Measurements from ENCODE around the gene ZIC1.

Gene ZIC1

DNA sequence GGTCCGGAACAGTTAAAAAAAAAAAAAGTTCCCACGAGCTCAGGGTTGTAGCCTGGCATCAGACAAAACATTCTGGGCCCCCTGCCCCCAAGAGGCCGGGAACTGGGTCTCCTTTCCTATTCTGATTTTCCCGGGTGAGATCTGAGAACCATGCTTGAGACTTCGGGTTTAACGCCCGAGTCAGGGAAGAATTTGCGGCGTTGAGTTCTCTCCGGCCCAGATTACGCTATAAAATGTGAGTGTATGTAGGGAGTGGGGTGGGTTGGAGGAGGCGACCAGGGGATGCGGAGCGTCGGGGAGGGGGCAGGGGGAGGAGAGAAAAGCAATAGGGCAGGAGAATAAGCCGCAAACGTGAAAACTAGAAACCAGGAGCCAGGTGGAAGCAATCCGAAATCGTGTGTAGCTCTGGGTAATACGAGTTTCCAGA is 2.7 kb downstream of the ZIC1 start:
- DNase-seq = no peak

- no peak for DNase-seq
Measured at GRCh38 chr3:147412261-147412916, 3.2 kb downstream of the ZIC1 start.

DNA sequence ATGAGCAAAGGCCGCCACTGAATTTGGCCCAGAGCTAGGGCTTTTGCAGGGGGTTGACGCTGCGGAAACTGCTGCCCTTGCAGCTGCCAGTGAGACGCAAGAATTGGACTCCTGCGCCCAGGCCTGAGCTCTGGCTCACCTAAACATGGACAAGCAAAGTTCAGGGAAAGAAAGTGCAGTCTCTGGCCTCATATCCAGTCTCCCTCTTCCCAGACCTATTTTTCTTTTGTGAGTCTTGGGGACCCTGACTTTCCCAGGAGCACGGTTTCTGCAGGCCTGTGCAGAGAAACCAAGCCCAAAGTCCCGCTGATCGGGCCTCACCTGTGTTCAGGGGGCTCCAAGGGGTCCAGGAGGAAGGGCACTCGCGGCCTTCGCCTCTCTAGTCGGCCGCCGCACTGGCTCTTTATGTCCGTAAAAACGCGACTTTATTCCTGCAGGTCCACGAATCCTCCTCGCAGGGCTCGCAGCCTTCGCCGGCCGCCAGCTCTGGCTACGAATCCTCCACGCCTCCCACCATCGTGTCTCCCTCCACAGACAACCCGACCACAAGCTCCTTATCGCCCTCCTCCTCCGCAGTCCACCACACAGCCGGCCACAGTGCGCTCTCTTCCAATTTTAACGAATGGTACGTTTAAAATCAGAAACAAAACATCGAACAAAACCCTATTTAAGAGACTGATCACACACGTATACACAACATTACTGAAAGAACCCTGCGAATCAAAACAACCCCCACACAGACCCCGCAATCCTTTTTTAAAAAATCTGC is 3.9 kb downstream of the ZIC1 start:
- DNase-seq = no peak

GRCh38 chr3:147413686-147414389 is 4.7 kb downstream of the ZIC1 start:
- DNase-seq = no peak

- no peak for DNase-seq
Measured at GRCh38 chr3:147414390-147415138, 5.4 kb downstream of the ZIC1 start.

DNA sequence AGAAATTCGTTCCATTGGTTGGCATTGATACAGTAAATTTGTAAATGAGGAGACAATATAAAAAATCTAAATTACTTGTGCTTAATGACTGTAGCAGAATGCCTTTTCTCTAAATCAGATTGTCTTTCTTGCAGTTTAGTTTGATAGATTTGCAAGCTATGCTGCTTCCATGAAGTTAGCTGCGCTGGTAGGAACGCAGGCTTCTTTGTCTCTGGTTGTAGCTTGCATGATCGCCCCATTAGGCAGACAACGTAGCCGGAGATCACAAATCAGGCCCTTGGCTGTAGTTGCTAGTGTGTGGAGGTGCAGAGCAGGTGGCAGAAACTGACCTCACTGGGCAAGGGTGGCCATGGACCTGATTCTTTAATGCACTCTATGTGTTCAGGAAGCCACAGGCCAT is 6.1 kb downstream of the ZIC1 start:
- no peak for DNase-seq

DNA sequence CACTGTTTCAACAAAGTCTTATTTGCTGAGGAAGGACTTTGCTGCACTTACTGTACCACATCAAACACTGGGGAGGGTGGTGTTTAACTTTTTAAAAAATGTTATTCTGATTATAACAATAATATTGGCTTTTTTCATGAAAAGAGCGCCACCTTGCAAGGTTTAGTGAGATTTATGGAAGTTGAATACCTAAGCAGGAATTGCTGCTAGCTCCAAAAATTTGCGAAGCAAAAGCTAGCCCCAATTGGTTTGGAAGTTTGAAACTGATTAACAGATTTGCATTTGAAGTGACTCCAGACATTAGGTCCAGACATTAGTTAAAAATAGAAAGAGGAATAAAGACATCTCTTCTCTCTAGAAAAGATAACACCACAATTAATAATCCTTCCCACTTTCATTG is 6.7 kb downstream of the ZIC1 start:
- DNase-seq = no peak

DNA sequence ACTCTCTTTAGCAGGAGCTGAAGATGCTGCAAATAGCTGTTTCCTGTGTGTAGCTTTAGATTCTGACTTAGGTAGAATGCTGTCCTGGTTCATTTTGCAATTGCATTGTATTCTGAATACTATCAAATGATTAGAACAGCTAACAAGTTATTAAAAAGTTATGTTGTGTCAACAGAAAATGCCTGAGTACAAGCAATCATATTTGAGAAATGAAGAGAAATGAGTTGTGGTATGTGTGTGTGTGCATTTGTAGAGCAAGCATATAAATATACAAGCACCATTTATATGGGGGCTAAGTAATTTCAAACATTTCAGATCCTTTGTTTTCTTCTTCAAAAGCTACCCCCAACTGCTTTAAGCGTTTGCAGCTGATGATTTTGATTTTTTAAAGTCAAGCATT is 7.8 kb downstream of the ZIC1 start:
- DNase-seq = no peak

DNA sequence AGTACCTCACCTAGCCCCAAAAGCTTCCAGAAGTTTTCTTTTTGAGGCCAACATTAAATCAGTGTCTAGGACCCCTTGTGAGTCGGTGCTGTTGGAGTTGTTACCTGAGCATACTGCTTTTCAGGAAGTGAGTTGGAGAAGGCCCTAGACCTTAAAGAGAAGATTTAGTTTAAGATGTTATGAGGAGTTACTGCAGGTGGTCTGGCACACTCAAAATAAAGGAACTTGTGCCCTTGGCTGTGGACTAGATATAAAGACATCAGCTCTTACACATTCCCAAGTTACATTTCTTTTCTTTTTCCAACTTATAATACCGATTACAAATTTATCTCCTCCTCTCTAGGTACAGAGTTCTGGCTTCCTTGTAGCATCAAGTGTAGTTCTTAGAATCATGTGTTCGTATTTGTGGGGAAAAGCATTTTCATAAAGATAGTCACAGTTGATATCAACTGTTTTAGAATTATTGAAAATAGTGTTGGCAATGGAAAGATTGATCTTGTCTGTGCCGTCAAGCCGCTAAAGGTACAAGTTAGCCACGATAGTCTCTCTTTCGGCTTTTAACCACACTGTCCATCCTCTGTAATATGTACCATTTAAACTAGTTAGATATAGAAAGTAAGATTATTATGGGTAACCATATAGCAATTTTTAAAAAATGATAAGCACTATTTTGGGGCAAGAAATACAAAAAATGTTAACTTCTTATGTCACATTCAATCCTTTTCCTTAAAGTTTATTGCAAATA is 8.6 kb downstream of the ZIC1 start:
- no peak for DNase-seq

DNA sequence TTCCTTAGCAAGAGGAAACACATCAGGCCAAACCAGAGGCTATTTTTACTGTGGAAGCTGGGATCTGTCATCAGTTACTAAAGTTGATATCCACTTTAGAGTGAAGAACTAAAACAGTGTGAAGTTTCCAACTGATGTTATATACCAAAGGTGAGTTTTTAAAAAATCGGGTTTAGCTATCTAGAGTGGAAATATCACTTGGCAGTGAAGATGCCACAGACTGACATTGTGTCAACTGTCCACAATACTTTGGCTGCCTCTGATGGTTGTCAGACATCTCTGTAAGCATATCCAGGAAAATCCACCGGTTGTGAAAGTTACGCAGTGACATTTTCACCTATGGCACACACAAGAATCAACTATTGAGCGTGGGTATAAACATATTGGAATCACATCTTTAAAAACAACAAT is 9.2 kb downstream of the ZIC1 start:
- no peak for DNase-seq

GRCh38 chr3:147418808-147419701 is 9.9 kb downstream of the ZIC1 start:
- DNase-seq = no peak

DNA sequence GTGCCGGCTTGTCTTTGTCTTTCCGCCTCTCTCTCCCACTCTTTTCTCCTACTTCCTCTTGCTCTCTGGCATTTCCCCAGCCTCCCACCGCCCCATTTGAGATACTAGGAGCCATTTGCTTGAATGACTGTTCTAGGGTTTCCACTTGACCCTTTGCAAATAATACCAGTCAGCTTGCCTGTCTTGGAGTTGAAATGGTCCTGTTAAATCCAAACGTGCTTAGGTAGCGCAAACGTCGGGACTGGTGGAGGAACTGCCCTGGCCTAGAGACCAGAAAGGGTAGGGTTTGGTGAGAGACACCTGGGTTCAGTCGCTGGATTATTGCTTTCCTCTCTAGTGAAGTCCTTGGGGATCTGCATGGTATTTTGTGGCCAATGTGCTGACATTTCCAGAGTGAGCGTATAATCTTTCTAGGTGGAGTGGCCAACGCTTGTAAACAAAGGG is 10.6 kb downstream of the ZIC1 start:
- no peak for DNase-seq

- no peak for DNase-seq
Measured at GRCh38 chr3:147420353-147421183, 11.4 kb downstream of the ZIC1 start.

DNA sequence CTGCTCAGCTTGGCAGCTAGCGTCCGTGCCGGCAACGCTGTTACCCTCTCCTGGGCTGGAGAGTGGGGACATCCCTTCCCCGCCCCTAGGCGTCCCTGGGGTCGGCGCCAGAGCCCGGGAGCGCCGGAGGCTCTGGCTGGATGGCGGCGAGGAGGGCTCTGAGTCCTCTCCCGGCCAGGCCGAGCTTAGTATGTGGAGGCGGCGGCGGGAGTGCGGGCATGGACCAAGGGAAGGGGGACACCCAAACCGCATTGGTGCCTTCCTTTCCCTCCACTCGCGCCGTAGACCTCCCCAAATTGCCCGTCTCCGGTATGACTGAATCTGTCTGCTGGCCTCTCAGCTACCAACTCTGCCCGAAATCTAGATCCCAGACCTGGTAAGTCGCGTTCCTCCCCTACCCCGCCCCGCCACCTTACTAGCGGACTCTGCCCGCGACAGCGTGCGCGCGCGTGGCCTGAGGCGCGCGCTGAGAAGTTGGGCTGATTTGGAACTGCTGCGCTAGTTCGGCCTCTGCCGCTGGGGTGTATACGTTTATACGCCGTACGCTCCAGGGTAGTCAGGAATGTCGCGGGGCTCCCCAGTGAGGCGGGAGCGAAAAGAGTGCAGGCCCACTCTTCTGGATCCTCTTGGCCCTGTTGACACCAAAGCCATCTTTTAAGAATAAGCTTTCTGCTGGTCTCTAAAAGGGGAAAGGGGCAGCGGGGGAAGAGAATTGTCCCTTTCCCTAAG is 12.2 kb downstream of the ZIC1 start:
- DNase-seq = no peak

DNA sequence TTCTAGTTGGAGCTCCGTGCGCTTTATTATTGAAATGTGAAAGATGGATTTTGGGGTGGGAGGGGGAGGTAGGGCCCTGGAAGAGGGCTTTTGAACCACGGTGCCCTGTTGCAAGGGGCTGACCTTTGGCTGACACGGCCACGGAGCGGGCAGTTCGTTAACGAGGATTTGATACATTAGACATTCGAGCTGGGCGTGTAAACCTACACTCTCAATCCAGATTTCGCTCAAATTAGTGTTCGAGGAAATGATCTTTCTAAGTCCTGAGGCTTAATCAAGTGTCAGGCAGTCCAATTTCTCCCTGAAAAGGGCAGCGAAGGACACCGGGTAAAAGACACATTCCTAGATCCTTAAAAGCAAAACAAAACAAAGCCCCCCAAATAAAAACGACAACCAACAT is 13.0 kb downstream of the ZIC1 start:
- no peak for DNase-seq

DNA sequence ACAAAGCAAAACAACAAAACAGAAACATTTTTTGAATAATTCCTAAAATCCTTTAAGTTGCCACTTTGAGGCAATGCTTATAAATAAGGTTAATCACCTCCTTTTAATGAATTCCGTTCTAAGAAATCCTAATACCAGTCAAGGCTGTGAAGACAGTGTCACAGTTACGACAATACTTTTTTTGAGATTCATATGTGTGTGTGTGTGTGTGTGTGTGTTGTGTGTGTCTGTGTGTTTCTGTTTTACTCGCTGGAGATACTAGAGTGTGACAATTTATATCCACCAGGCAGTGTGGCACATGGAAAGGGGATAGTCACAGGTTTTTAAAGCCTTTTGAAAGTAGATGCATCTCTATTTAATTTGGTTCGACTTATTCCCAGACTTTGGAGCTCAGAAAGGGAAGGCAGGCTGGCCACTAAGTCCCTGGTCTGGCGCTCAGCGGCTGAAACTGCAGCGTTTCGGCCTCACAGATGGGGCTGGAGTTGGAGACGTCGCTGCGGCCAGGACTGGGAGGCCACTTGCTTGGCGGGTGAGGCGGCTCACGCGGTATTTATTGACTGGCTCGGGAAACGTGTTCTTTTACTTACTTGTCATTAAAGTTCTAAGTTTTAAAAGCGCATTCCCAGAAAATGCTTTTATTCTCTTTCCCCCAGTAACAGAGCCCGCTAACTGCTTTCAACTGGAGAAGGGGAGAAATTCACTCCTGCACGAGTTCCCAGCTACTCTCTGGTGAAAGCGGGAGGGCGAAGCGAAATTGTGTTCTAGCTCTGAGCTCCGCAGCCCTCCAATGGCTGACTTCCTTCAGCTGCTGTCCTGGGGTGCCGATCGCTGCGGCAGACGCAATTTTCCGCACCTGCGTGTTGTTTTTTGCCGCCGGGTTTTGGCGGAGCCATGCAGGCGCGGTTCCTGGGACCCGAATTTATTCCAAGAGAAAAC is 13.7 kb downstream of the ZIC1 start:
- DNase-seq = no peak

DNA sequence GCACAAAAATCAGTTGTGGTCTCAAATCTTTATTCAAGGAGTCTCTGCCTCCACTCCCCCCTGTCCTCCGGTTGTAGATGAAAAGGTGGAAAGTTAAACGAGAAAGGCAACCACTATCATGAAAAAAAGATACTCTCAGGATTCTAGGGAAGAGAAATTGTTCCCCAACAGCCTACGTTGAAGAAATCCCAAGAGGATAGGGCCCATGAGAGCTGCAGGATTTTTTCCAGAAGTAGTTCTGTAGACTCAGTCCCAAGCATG is 14.3 kb downstream of the ZIC1 start:
- no peak for DNase-seq

GRCh38 chr3:147423798-147424580 is 14.8 kb downstream of the ZIC1 start:
- DNase-seq = no peak
